Trophoblast cell (in vitro differentiated cells and primary cell): ENCODE data around the gene CSF2.

ENCODE experiments used
- DNase-seq, 2 donors: peaks; one replicate each; pipeline ENCODE4 v3.0.0-alpha.2; 2016
- H2AFZ ChIP-seq: 2 replicates; pipeline ENCODE4 v1.6.1; 2013; ENCODE audit warnings: low read length, moderate library complexity, mild to moderate bottlenecking; ENCODE audit not compliant: insufficient read depth, poor library complexity
- H2AK5ac ChIP-seq: 2 replicates; pipeline ENCODE4 v1.6.1; 2013; ENCODE audit warnings: mild to moderate bottlenecking, low read length
- H2BK120ac ChIP-seq: 2 replicates; pipeline ENCODE4 v1.6.1; 2013; ENCODE audit warnings: low read length, mild to moderate bottlenecking, moderate library complexity; ENCODE audit not compliant: insufficient read depth, poor library complexity
- H2BK12ac ChIP-seq: 2 replicates; pipeline ENCODE4 v1.6.1; 2013; ENCODE audit warnings: mild to moderate bottlenecking, low read length, moderate library complexity
- H2BK5ac ChIP-seq: 2 replicates; pipeline ENCODE4 v1.6.1; 2013; ENCODE audit warnings: low read length, low read depth, moderate library complexity, mild to moderate bottlenecking; ENCODE audit not compliant: poor library complexity
- H3K14ac ChIP-seq: 2 replicates; pipeline ENCODE4 v1.6.1; 2013; ENCODE audit warnings: mild to moderate bottlenecking, low read length
- H3K18ac ChIP-seq: 2 replicates; pipeline ENCODE4 v1.6.1; 2013; ENCODE audit warnings: mild to moderate bottlenecking, low read length
- H3K23ac ChIP-seq: 2 replicates; pipeline ENCODE4 v1.6.1; 2013; ENCODE audit warnings: low read length
- H3K27ac ChIP-seq: 2 replicates; pipeline ENCODE4 v1.5.1; 2013; ENCODE audit warnings: low read depth, mild to moderate bottlenecking, inconsistent platforms, low read length, moderate library complexity
- H3K27me3 ChIP-seq: 2 replicates; pipeline ENCODE4 v1.6.1; 2013; ENCODE audit warnings: inconsistent platforms, mild to moderate bottlenecking, low read length, moderate library complexity; ENCODE audit not compliant: insufficient read depth
- H3K36me3 ChIP-seq, 2 experiments: 1 replicate in 1 of 2; 2 replicates in 1 of 2; pipeline ENCODE4 v1.6.1; 2013; ENCODE audit warnings: low read length in 2 of 2, mild to moderate bottlenecking in 2 of 2, moderate library complexity in 1 of 2; ENCODE audit not compliant: insufficient read depth in 2 of 2, control insufficient read depth in 1 of 2
- H3K4ac ChIP-seq: 2 replicates; pipeline ENCODE4 v1.6.1; 2013; ENCODE audit warnings: low read depth, mild to moderate bottlenecking, low read length, moderate library complexity
- H3K4me1 ChIP-seq, 2 experiments: 1 replicate in 1 of 2; 2 replicates in 1 of 2; pipeline ENCODE4 v1.6.1; 2013; ENCODE audit warnings: low read length in 2 of 2, mild to moderate bottlenecking in 2 of 2, moderate library complexity in 1 of 2; ENCODE audit not compliant: insufficient read depth in 2 of 2, control insufficient read depth in 1 of 2
- H3K4me2 ChIP-seq: 2 replicates; pipeline ENCODE4 v1.6.1; 2013; ENCODE audit warnings: inconsistent platforms, mild to moderate bottlenecking, low read length, moderate library complexity
- H3K4me3 ChIP-seq: 2 replicates; pipeline ENCODE4 v1.5.1; 2013; ENCODE audit warnings: mild to moderate bottlenecking, low read depth, low read length, inconsistent platforms
- H3K79me1 ChIP-seq: one replicate; pipeline ENCODE4 v1.6.1; 2013; ENCODE audit warnings: low read length
- H3K79me2 ChIP-seq: 2 replicates; pipeline ENCODE4 v1.6.1; 2013; ENCODE audit warnings: low read length, mild to moderate bottlenecking; ENCODE audit not compliant: control insufficient read depth, insufficient read depth, poor library complexity
- H3K9ac ChIP-seq: 2 replicates; pipeline ENCODE4 v1.6.1; 2013; ENCODE audit warnings: mild to moderate bottlenecking, low read length
- H3K9me3 ChIP-seq: 2 replicates; pipeline ENCODE4 v1.6.1; 2013; ENCODE audit warnings: low read depth, mild to moderate bottlenecking, control low read depth, inconsistent platforms, low read length; ENCODE audit not compliant: insufficient read depth
- H4K12ac ChIP-seq: 2 replicates; pipeline ENCODE4 v1.6.1; 2013; ENCODE audit warnings: low read depth, mild to moderate bottlenecking, low read length, moderate library complexity
- H4K8ac ChIP-seq: 2 replicates; pipeline ENCODE4 v1.6.1; 2013; ENCODE audit warnings: low read depth, mild to moderate bottlenecking, low read length, moderate library complexity
- H4K91ac ChIP-seq: one replicate; pipeline ENCODE4 v1.6.1; 2013; ENCODE audit warnings: low read depth, mild to moderate bottlenecking, low read length, moderate library complexity
- WGBS: extraction: QIAGEN DNeasy Blood & Tissue Kit; methylation state at CpG from one replicate; pipeline ENCODE4 v1.1.7; 2013; ENCODE audit warnings: missing lambda C conversion rate; ENCODE audit not compliant: insufficient read length, insufficient coverage; ENCODE audit errors: extremely low coverage; 5-methylcytosine and 5-hydroxymethylcytosine counted together

The CSF2 gene

GRCh38 chr5:132082329-132083023 is 8.9 kb downstream of the CSF2 start:
- no CpG with 5 or more reads among the region's 8 CpGs for WGBS
- no peak overlapping the region for H3K14ac ChIP-seq
- no peak overlapping the region for H2BK5ac ChIP-seq
- H2AFZ ChIP-seq, result no peak overlapping the region
- H3K36me3 ChIP-seq, result no peaks in the 10 kb centered on the region
- H4K8ac ChIP-seq, result no peak overlapping the region
- no peaks in the 10 kb centered on the region for H3K9me3 ChIP-seq
- H3K79me1 ChIP-seq, result no peaks in the 10 kb centered on the region
- H3K27me3 ChIP-seq, result no peaks in the 10 kb centered on the region
- H3K18ac ChIP-seq, result no peak overlapping the region
- H4K91ac ChIP-seq, result no peak overlapping the region
- no peak overlapping the region for H3K27ac ChIP-seq
- H2AK5ac ChIP-seq, result no peak overlapping the region
- no peak overlapping the region for H3K4ac ChIP-seq
- H2BK120ac ChIP-seq, result no peak overlapping the region
- DNase-seq, result no peak
- H4K12ac ChIP-seq, result no peak overlapping the region
- H3K4me1 ChIP-seq, result no peaks in the 10 kb centered on the region
- no peak overlapping the region for H3K4me2 ChIP-seq
- H3K9ac ChIP-seq, result no peak overlapping the region
- H3K23ac ChIP-seq, result no peak overlapping the region
- H2BK12ac ChIP-seq, result no peak overlapping the region
- H3K4me3 ChIP-seq, result no peak overlapping the region
- H3K79me2 ChIP-seq, result no peaks in the 10 kb centered on the region

GRCh38 chr5:132083071-132083678 is 9.6 kb downstream of the CSF2 start:
- no peak for DNase-seq
- Histone ChIP-seq H2AFZ (no peak overlapping the region), H4K91ac (no peak overlapping the region), H3K27ac (no peak overlapping the region), H3K18ac (no peak overlapping the region), H4K12ac (no peak overlapping the region), H3K23ac (no peak overlapping the region), H3K9me3 (no peaks in the 10 kb centered on the region), H2BK12ac (no peak overlapping the region), H3K79me2 (no peaks in the 10 kb centered on the region), H4K8ac (no peak overlapping the region), H3K36me3 (no peaks in the 10 kb centered on the region), H3K79me1 (no peaks in the 10 kb centered on the region), H3K14ac (no peak overlapping the region), H3K9ac (no peak overlapping the region), H3K4ac (no peak overlapping the region), H3K4me1 (no peaks in the 10 kb centered on the region), H2AK5ac (no peak overlapping the region), H2BK120ac (no peak overlapping the region), H3K27me3 (no peaks in the 10 kb centered on the region), H2BK5ac (no peak overlapping the region), H3K4me3 (no peak overlapping the region), H3K4me2 (no peak overlapping the region)
- no CpG with 5 or more reads among the region's 4 CpGs for WGBS

- WGBS, result no CpG with 5 or more reads among the region's 4 CpGs
- Histone ChIP-seq H3K14ac (no peak overlapping the region), H3K23ac (no peak overlapping the region), H2BK120ac (no peak overlapping the region), H3K4me2 (no peak overlapping the region), H4K8ac (no peak overlapping the region), H4K91ac (no peak overlapping the region), H3K27ac (no peak overlapping the region), H3K4me3 (no peak overlapping the region), H4K12ac (no peak overlapping the region), H3K4me1 (no peaks in the 10 kb centered on the region), H3K27me3 (no peaks in the 10 kb centered on the region), H3K18ac (no peak overlapping the region), H2AK5ac (no peak overlapping the region), H3K9me3 (no peaks in the 10 kb centered on the region), H3K79me1 (no peaks in the 10 kb centered on the region), H3K36me3 (no peaks in the 10 kb centered on the region), H3K4ac (no peak overlapping the region), H3K79me2 (no peaks in the 10 kb centered on the region), H2BK5ac (no peak overlapping the region), H3K9ac (no peak overlapping the region), H2AFZ (no peak overlapping the region), H2BK12ac (no peak overlapping the region)
- DNase-seq, result no peak
These were observed 12.1 kb downstream of the CSF2 start for GRCh38 chr5:132085686-132086085.

GRCh38 chr5:132086277-132086794 is 12.7 kb downstream of the CSF2 start:
- Histone ChIP-seq H2AK5ac (no peak overlapping the region), H3K4ac (no peak overlapping the region), H3K36me3 (no peaks in the 10 kb centered on the region), H3K9ac (no peak overlapping the region), H3K4me2 (no peak overlapping the region), H2BK5ac (no peak overlapping the region), H4K91ac (no peak overlapping the region), H3K23ac (no peak overlapping the region), H3K9me3 (no peaks in the 10 kb centered on the region), H2AFZ (no peak overlapping the region), H3K4me1 (no peaks in the 10 kb centered on the region), H4K12ac (no peak overlapping the region), H2BK120ac (no peak overlapping the region), H3K79me1 (no peaks in the 10 kb centered on the region), H3K18ac (no peak overlapping the region), H3K27ac (no peak overlapping the region), H3K4me3 (no peak overlapping the region), H4K8ac (no peak overlapping the region), H3K27me3 (no peaks in the 10 kb centered on the region), H3K79me2 (no peaks in the 10 kb centered on the region), H2BK12ac (no peak overlapping the region), H3K14ac (no peak overlapping the region)
- DNase-seq, result no peak
- no CpG with 5 or more reads among the region's 2 CpGs for WGBS
